ENCODE measurements around the gene SLC34A1. TPM values are rescaled to one million over a fixed set of nuclear protein-coding genes. Genes with fewer than 3 reads are reported as not detected.

SLC34A1 gene
- total and polyA plus RNA-seq, 2 donors from 2014 or later: 0.91 to 211 TPM

DNA sequence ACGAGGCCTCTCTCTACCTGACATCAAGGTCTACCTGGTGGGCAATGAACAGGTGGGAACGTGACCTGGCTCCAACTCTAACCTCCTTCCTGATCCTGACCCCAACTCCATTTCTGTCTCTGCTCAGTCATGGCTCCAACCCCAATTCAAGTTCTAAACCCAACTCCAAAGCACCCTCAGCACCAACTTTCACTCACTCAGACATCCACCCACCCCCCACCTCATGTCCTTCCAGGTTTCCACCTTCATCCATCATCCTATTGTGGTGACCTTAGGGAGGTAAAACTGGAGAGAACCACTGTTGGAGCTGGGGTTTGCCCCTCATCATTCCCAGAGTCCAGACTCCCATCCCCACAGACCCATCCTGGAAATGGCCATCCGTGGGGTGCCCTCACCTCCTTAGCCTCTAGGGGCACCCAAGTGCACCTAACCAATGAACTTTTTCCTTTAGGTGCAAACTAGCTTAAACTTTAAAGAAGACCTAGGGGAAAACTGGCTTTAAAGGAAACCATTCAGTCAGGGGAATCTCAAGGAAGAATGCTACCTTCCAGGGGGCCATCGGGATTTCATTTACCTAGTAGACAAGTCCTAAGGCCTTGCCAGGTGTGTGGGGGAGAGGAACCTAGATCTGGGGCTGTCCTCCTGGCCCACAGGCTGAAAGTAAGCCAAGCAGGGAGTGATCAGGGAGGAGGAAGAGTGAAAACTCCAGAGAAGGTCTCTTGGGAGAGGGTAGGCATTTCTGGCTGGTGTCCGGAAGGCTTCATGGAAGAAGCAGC lies 15.2 kb upstream of the SLC34A1 start:
- H3K4me1 ChIP-seq (ENCODE audit: control insufficient read depth in 2 of 3, insufficient read depth in 2 of 3, low read depth in 1 of 3, low read length in 3 of 3): peaks cover 3 to 46% (median 33%) of the 10 kb centered on the region in 3 donors
- TF ChIP-seq, protein P1, sequence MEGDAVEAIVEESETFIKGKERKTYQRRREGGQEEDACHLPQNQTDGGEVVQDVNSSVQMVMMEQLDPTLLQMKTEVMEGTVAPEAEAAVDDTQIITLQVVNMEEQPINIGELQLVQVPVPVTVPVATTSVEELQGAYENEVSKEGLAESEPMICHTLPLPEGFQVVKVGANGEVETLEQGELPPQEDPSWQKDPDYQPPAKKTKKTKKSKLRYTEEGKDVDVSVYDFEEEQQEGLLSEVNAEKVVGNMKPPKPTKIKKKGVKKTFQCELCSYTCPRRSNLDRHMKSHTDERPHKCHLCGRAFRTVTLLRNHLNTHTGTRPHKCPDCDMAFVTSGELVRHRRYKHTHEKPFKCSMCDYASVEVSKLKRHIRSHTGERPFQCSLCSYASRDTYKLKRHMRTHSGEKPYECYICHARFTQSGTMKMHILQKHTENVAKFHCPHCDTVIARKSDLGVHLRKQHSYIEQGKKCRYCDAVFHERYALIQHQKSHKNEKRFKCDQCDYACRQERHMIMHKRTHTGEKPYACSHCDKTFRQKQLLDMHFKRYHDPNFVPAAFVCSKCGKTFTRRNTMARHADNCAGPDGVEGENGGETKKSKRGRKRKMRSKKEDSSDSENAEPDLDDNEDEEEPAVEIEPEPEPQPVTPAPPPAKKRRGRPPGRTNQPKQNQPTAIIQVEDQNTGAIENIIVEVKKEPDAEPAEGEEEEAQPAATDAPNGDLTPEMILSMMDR (IDR thresholded peaks at IDR 0.05; ENCODE audit: borderline replicate concordance, extremely low read depth, insufficient read depth): no peak
- H3K27ac ChIP-seq (ENCODE audit: low read depth in 2 of 2, low read length in 2 of 2): peak overlapping the region in 1 of 2 donors; percentile 23
- no peak overlapping the region for H3K4me3 ChIP-seq (ENCODE audit: low read length in 3 of 3)
- intact Hi-C loops (cut with DNase I): no loop called here
- no peaks in the 10 kb centered on the region for H3K9me3 ChIP-seq (ENCODE audit: control insufficient read depth in 2 of 3, insufficient read depth in 1 of 3, low read length in 3 of 3)
- no peak for FAIRE-seq
- peak in 2 of 5 donors; percentile 39 to 52 for DNase-seq
- no peaks in the 10 kb centered on the region for H3K36me3 ChIP-seq (ENCODE audit: control insufficient read depth in 2 of 3, insufficient read depth in 3 of 3, low read length in 3 of 3)
- H3K9ac ChIP-seq (ENCODE audit: low read length in 3 of 3): peak overlapping the region in 1 of 3 donors; percentile 37
- H3K27me3 ChIP-seq (ENCODE audit: control insufficient read depth, insufficient read depth, low read length): no peaks in the 10 kb centered on the region

DNA sequence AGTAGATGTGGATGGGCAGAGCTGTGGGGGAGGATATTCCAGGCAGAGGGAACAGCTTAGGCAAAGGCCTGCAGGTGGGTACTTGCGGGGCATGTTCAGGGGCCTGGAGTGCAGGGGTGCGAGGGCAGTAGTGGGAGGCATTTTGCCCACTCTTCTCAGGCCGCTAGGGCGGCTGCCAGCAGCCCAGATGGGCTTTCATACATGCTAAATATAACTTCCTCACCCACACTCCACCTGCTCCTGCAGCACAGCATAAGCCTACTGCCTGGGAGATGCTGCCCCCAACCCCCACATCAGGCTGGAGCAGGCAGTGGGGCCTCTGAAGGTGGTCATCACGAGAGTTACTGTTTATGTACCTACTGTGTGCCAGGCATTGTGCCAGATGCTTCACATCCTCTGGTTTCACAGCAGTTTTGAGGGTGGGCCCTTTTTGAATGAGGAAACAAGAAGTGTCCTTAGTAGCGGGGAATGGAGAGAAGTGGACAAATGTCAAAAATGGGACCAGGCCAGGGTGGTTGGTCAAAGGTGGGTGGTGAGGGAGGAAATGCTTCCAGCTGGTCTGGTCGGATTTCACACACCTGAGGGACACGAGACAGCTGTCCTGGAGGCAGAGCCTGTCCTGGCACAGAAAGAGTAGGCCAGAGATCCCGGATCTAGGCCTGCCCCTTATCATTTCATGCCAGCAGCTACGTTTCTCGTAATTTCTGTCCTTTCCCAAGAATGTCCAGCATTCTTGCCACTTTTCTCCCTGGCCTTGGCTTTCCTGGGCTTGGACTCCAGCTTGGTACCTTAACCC lies 14.4 kb upstream of the SLC34A1 start:
- Histone ChIP-seq H3K9ac (ENCODE audit: low read length in 3 of 3) (no peak overlapping the region), H3K9me3 (ENCODE audit: control insufficient read depth in 2 of 3, insufficient read depth in 1 of 3, low read length in 3 of 3) (no peaks in the 10 kb centered on the region), H3K27me3 (ENCODE audit: control insufficient read depth, insufficient read depth, low read length) (no peaks in the 10 kb centered on the region), H3K4me3 (ENCODE audit: low read length in 3 of 3) (no peak overlapping the region), H3K27ac (ENCODE audit: low read depth in 2 of 2, low read length in 2 of 2) (peak overlapping the region; percentile 23 to 33), H3K4me1 (ENCODE audit: control insufficient read depth in 2 of 3, insufficient read depth in 2 of 3, low read depth in 1 of 3, low read length in 3 of 3) (peaks cover 3 to 44% (median 33%) of the 10 kb centered on the region in 3 donors), H3K36me3 (ENCODE audit: control insufficient read depth in 2 of 3, insufficient read depth in 3 of 3, low read length in 3 of 3) (no peaks in the 10 kb centered on the region)
- DNase-seq (peak in 1 of 5 donors; percentile 55), FAIRE-seq (no peak)
- intact Hi-C loops (cut with DNase I): no loop called here
- TF ChIP-seq, protein P1 (IDR thresholded peaks at IDR 0.05; ENCODE audit: borderline replicate concordance, extremely low read depth, insufficient read depth): no peak

DNA sequence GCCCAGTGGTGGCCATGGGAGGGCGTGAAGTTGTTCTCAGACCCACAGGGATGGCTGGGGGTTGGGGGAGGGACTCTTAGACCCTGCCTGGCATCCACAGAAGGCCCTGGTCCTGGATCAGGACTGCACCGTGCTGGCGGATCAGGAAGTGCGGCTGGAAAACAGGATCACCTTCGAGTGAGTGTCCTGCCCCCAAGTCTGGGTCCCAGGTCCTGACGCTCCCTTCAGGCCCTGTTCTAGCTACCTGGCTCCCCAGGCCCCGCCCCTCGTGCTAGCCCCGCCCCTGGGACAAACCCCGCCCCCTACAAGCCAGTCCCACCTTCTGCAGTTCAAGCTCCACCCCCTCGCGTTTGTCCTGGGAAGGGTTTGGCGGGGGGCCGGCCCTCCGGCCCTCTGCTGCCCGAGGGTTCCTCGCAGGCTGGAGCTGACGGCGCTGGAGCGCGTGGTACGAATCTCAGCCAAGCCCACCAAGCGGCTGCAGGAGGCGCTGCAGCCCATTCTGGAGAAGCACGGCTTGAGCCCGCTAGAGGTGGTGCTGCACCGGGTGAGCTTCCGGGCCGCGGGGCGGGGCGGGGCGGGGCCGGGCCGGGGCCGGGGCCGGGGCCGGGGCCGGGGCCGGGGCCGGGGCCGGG lies 13.6 kb upstream of the SLC34A1 start:
- TF ChIP-seq, protein P1 (IDR thresholded peaks at IDR 0.05; ENCODE audit: borderline replicate concordance, extremely low read depth, insufficient read depth): peak; percentile 66
- H3K4me1 ChIP-seq (ENCODE audit: control insufficient read depth in 2 of 3, insufficient read depth in 2 of 3, low read depth in 1 of 3, low read length in 3 of 3): peaks cover 3 to 42% (median 33%) of the 10 kb centered on the region in 3 donors
- no peaks in the 10 kb centered on the region for H3K9me3 ChIP-seq (ENCODE audit: control insufficient read depth in 2 of 3, insufficient read depth in 1 of 3, low read length in 3 of 3)
- H3K27me3 ChIP-seq (ENCODE audit: control insufficient read depth, insufficient read depth, low read length): no peaks in the 10 kb centered on the region
- peak; percentile 95 to 97 (median 96) for DNase-seq
- no peak overlapping the region for H3K9ac ChIP-seq (ENCODE audit: low read length in 3 of 3)
- peak overlapping the region in 1 of 3 donors; percentile 72 for H3K4me3 ChIP-seq (ENCODE audit: low read length in 3 of 3)
- H3K27ac ChIP-seq (ENCODE audit: low read depth in 2 of 2, low read length in 2 of 2): peak overlapping the region in 1 of 2 donors; percentile 33
- FAIRE-seq: no peak
- no peaks in the 10 kb centered on the region for H3K36me3 ChIP-seq (ENCODE audit: control insufficient read depth in 2 of 3, insufficient read depth in 3 of 3, low read length in 3 of 3)
- intact Hi-C loops (cut with DNase I): no loop called here

All from kidney (tissue), 14 donors.